T-helper 2 cell treated with Interferon-gamma antibody and Interleukin-4, amounts not matched to agents 5 μg/mL and 100 μg/mL, for 36 hours (primary cell): ENCODE measurements around the gene FAM78B.

ENCODE experiments used
- DNase-seq: peaks from one replicate; pipeline ENCODE4 v3.0.0; 2021; ENCODE audit warnings: low spot score
- H3K27ac Mint-ChIP-seq: one replicate; pipeline ENCODE4 v1.8.0; 2021; ENCODE audit warnings: mild to moderate bottlenecking, mixed read lengths
- H3K27me3 Mint-ChIP-seq: one replicate; pipeline ENCODE4 v1.8.0; 2021; ENCODE audit warnings: low read depth, mixed read lengths
- H3K36me3 Mint-ChIP-seq: one replicate; pipeline ENCODE4 v1.8.0; 2021; ENCODE audit warnings: low read depth, mixed read lengths
- H3K4me1 Mint-ChIP-seq: one replicate; pipeline ENCODE4 v1.8.0; 2021; ENCODE audit warnings: low read depth, mixed read lengths
- H3K4me3 Mint-ChIP-seq: one replicate; pipeline ENCODE4 v1.8.0; 2022; ENCODE audit warnings: mild to moderate bottlenecking, moderate library complexity, mixed read lengths
- H3K9me3 Mint-ChIP-seq: one replicate; pipeline ENCODE4 v1.8.0; 2021; ENCODE audit warnings: mixed read lengths

The FAM78B gene

DNA sequence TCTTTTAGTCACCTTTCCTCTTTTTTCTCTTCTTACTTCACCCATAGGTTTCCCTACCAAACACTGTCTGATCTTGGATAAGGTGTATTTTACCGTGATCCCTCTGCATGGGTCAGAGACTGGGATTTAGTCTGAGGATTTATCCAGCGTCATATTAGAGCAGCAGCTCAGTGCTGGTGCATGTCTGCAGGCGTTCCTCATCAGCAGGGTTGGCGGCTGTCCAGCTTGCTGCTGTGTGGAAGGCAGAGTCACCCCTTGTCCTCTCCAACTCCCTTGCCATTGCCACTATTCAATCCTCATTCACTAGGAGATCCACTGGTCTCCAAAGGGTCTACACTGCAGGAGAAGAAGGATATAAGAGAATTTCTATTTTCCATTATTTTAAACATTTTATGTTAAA lies 7.3 kb upstream of the FAM78B start:
- H3K27ac Mint-ChIP-seq, result no peak overlapping the region
- no peak overlapping the region for H3K4me3 Mint-ChIP-seq
- no peak for DNase-seq
- H3K36me3 Mint-ChIP-seq, result no peaks in the 10 kb centered on the region
- no peaks in the 10 kb centered on the region for H3K9me3 Mint-ChIP-seq
- peaks cover 3% of the 10 kb centered on the region for H3K27me3 Mint-ChIP-seq
- H3K4me1 Mint-ChIP-seq, result peaks cover 10% of the 10 kb centered on the region

DNA sequence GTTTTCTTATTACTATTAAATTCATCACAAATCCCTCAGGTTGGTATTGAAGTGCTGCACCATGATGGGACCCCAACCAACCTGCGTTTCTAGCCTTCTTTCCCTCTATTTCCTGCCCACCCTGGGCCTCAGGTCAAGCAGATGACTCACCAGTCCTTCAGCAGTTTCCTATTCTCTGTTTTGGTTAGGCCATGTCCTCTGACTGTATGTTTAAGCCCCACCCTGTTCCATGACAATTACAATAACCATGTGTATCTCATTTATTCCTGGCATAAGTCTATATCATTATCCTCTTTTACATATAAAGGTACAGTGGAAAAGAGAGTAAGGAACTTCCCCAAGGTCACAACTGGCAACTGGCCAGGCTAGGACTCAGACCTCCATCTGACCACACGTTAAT lies 5.3 kb upstream of the FAM78B start:
- no peak overlapping the region for H3K4me3 Mint-ChIP-seq

DNA sequence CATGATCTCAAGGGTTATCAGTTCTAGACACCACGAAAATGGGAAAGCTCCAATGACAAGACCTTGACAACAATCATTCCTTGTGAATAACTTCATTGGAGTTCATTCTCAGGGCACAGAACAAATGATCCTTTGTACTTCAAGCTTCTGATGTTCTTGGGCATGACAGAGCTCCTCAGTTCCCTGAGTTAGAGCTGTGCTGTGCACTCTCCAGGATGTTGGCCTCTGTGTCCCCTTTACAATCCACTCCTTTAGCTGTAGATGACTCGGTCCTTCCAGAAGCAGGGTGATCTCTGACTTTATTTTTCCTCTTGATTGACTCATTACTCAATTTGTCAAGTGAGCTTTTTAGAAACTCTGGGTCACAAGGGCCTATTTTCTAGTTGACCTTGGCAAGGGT lies 3.9 kb upstream of the FAM78B start:
- H3K27ac Mint-ChIP-seq, result no peak overlapping the region
- no peaks in the 10 kb centered on the region for H3K9me3 Mint-ChIP-seq
- H3K4me1 Mint-ChIP-seq, result peaks cover 19% of the 10 kb centered on the region
- peak; percentile 22 for DNase-seq
- peaks cover 11% of the 10 kb centered on the region for H3K27me3 Mint-ChIP-seq
- H3K36me3 Mint-ChIP-seq, result no peaks in the 10 kb centered on the region
- no peak overlapping the region for H3K4me3 Mint-ChIP-seq

More for the DNA sequence above, 5.3 kb upstream of the FAM78B start:
- peaks cover 20% of the 10 kb centered on the region for H3K4me1 Mint-ChIP-seq
- DNase-seq, result no peak
- no peak overlapping the region for H3K27ac Mint-ChIP-seq
- peaks cover 9% of the 10 kb centered on the region for H3K27me3 Mint-ChIP-seq
- no peaks in the 10 kb centered on the region for H3K9me3 Mint-ChIP-seq
- no peaks in the 10 kb centered on the region for H3K36me3 Mint-ChIP-seq

DNA sequence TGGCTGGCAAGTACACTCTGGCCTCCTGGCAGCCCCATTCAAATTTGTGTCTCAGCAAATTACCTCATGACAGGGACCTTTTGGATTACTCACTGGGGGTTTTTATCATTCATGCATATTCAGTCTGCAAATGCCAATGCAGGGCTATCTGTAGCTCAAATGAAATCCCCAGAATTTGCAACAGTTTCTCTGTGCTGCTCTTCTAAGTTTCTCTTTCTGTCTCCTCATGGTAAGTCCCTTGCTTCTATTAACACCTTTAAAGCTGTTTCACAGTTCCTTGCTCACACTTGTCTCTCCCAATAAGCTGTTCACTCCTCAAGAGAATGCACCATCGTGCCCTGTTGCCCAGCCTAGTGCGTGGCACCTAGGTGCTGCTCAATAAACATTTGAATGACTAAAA lies 3.3 kb upstream of the FAM78B start:
- H3K27ac Mint-ChIP-seq, result no peak overlapping the region
- peak; percentile 15 for DNase-seq
- H3K4me3 Mint-ChIP-seq, result no peak overlapping the region
- no peaks in the 10 kb centered on the region for H3K9me3 Mint-ChIP-seq
- H3K27me3 Mint-ChIP-seq, result peaks cover 18% of the 10 kb centered on the region
- peaks cover 22% of the 10 kb centered on the region for H3K4me1 Mint-ChIP-seq
- no peaks in the 10 kb centered on the region for H3K36me3 Mint-ChIP-seq

DNA sequence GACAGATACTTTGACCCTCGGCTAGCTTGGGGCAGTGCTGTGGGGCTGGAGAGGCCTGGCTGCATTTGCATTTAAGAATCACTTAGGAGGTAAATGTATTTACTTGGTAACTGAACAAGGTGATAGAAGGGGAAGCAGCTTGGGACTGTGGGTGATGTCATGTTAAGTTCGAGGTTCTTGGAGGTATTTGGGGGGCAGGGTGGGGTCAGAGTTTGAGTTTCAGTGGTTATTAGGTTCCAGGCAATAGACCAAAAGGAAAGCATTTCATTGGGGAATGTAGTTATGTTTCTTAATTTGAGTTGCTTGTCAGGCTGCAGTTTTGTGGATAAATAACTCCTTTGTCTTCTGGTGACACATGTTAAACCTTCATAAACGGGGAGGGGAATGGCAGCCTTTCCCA lies 2.4 kb upstream of the FAM78B start:
- no peaks in the 10 kb centered on the region for H3K9me3 Mint-ChIP-seq
- DNase-seq, result no peak
- no peak overlapping the region for H3K4me3 Mint-ChIP-seq
- no peak overlapping the region for H3K27ac Mint-ChIP-seq
- H3K36me3 Mint-ChIP-seq, result no peaks in the 10 kb centered on the region
- H3K4me1 Mint-ChIP-seq, result peaks cover 24% of the 10 kb centered on the region
- H3K27me3 Mint-ChIP-seq, result peaks cover 27% of the 10 kb centered on the region

DNA sequence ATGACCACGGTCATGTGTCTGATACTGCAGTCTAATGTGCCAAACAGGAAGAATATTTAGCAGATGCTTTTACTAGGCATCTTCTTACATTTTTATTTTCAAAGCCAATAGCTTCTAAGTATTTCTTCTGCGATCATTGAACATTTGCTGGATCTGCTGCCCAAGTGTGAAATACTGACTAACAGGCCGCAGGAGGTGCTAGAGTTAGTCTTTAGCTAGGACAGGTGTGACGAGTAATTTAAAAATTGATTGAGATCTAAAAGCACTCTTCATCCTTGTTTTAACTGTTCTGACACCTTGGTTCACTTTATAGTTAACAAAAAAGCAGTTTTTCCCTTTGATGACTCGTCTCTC lies 748 bp upstream of the FAM78B start:
- Mint-ChIP-seq H3K9me3 (no peaks in the 10 kb centered on the region), H3K36me3 (no peaks in the 10 kb centered on the region), H3K27ac (no peak overlapping the region), H3K4me3 (peak overlapping the region; percentile 76), H3K4me1 (peaks cover 24% of the 10 kb centered on the region), H3K27me3 (peaks cover 43% of the 10 kb centered on the region)
- DNase-seq, result no peak

DNA sequence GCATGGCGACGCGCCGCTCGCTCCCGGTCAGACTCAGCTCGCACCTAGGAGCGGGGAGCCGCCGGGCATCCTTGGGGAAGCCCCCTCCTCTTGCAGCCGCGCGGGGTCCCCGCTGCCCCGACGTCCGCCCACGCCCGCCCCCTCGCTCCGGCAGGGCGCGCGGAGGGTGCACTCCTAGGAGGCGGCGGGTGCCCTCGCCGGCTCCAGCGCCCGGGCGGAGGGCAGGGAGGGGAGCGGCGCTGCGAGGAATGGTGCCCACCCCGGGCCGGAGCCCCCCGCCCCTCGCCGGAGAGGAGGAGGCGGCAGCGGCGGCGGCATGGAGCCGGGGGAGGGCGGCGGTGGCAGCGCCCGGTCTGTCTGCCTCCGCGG lies 488 bp downstream of the FAM78B start:
- H3K4me1 Mint-ChIP-seq, result peaks cover 24% of the 10 kb centered on the region
- H3K36me3 Mint-ChIP-seq, result no peaks in the 10 kb centered on the region
- no peak overlapping the region for H3K4me3 Mint-ChIP-seq
- H3K27me3 Mint-ChIP-seq, result peaks cover 54% of the 10 kb centered on the region
- no peak overlapping the region for H3K27ac Mint-ChIP-seq
- peak; percentile 6 for DNase-seq
- H3K9me3 Mint-ChIP-seq, result no peaks in the 10 kb centered on the region

DNA sequence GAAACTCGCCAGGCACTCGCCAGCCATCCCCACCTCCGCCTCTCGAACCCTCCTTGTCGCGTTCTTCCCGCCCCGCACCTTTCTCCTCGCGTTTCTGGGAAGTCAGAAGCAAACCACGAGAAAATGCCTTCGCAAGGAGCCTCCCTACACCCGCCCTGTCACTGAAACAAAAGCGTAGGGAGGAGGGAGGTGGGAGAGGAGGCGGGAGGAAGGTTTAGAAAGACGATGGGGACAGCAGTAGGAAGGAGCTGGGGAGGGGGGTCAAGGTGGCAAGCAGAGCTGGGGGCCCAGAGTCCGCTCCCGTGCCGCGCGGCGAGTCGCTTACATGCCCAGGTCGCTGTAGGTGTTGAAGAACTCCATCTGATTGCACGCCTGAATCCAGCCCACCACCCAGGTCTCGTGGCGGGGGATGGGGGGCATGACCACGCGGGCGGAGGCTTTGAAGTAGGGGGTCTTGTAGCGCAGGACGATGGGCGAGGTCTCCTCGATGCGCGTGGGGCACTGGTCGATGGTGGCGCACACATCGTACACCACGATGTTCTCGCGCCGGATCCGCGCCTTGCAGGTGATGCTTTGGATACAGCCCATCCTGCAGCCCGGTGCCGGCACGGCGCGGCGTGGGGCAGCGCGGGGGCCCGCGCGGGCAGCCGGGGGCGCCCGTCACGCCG lies 1.0 kb downstream of the FAM78B start:
- Mint-ChIP-seq H3K27me3 (peaks cover 55% of the 10 kb centered on the region), H3K4me1 (peaks cover 24% of the 10 kb centered on the region), H3K9me3 (no peaks in the 10 kb centered on the region), H3K27ac (no peak overlapping the region), H3K4me3 (peak overlapping the region; percentile 81), H3K36me3 (no peaks in the 10 kb centered on the region)
- peak; percentile 4 for DNase-seq

DNA sequence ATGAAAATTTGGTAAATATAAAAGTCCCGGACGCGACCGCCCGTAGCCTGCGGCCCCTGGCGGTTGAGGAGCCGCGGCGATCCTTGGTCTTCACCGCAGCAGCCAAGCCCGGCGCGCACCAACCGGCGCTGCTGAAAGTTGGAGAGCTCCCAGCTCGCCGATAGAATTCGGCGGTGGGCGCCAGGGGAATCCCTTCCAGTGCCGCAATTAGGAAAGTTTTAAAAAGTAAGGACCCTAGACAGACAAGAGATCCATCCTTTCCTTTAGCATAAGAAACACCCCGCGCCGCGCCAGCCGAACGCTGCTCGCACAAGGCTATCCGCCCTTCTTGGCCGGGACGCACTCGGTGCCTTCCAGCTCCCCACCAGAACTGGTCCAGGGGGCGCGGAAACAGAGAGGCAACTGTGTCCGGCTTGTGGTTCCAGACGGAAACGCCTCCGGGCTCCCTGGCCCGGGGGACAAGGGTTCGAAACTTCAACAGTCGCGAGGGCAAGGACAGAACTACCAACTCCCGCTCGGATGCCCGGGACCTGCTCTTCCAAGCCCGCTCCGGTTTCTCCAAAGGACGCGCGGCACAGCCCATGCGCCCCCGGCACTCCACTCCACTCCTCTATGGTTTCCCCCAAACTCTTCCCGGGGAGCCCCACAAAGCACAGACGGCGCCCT lies 1.7 kb downstream of the FAM78B start:
- peak overlapping the region; percentile 81 for H3K4me3 Mint-ChIP-seq
- no peaks in the 10 kb centered on the region for H3K36me3 Mint-ChIP-seq
- H3K4me1 Mint-ChIP-seq, result peaks cover 21% of the 10 kb centered on the region
- H3K27me3 Mint-ChIP-seq, result peaks cover 55% of the 10 kb centered on the region
- H3K9me3 Mint-ChIP-seq, result no peaks in the 10 kb centered on the region
- no peak overlapping the region for H3K27ac Mint-ChIP-seq
- DNase-seq, result peak; percentile 17

DNA sequence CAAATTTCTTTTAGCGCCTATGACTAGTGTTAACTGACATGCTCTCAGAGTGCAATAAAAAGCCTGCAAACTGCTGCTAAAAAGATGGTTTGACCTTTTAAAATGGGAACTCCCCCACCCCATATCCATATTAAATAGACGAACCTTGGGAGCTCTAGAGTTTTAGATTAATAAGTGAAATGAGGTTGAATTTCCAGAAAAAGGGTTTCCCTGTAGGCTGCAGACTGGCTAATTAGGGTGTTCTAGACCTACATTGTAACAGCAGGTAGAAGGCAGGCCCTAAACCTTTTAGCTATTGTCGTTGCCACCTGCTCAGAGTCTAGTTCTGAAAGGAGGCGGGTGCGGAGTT lies 2.2 kb downstream of the FAM78B start:
- Mint-ChIP-seq H3K36me3 (no peaks in the 10 kb centered on the region), H3K27ac (no peak overlapping the region), H3K9me3 (no peaks in the 10 kb centered on the region), H3K4me1 (peaks cover 19% of the 10 kb centered on the region), H3K27me3 (peaks cover 55% of the 10 kb centered on the region), H3K4me3 (peak overlapping the region; percentile 81)
- no peak for DNase-seq

DNA sequence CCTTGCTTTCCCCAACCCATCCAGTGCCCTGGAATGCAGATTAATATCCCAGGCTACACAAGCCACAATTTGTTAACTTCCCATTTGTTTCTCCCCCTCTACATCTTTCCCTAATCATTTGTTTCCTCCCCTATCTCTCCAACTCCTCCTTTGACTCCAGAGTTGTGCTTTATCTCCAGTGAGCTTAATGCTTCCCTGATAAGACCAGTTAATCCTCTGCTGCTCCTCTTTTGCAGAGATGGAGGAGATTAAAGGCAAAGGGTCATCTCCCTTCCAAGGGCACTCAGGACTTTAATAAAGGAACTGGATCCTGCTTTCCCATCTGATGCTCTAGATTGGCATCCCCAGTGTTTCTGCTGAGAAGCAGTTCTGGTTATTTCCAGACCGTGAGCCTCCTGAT lies 7.1 kb downstream of the FAM78B start:
- Mint-ChIP-seq H3K27me3 (peaks cover 35% of the 10 kb centered on the region), H3K4me1 (no peaks in the 10 kb centered on the region), H3K36me3 (no peaks in the 10 kb centered on the region), H3K27ac (no peak overlapping the region), H3K4me3 (no peak overlapping the region), H3K9me3 (no peaks in the 10 kb centered on the region)
- DNase-seq, result no peak

DNA sequence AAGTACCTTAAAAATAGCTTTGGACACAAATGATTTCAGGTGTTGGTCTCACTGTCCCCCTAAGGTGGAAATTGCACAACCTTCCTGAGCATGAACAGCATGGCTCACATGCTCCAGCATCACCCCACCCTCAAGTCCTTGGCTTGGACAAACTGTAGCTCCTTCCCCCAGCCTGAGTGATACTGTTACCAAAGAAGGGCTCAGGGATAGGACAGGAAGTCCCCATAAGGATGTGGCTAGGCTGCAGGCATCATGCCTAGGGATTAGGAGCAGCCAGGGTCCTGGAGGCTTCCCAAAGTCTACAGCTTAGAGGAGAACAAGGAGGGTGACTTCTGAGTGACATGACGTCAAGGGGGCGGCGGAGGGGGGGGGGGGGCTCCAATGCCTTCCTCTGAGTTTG lies 10.1 kb downstream of the FAM78B start:
- Mint-ChIP-seq H3K36me3 (no peaks in the 10 kb centered on the region), H3K27me3 (peaks cover 6% of the 10 kb centered on the region), H3K4me3 (no peak overlapping the region), H3K4me1 (no peaks in the 10 kb centered on the region), H3K9me3 (no peaks in the 10 kb centered on the region), H3K27ac (no peak overlapping the region)
- DNase-seq, result no peak

DNA sequence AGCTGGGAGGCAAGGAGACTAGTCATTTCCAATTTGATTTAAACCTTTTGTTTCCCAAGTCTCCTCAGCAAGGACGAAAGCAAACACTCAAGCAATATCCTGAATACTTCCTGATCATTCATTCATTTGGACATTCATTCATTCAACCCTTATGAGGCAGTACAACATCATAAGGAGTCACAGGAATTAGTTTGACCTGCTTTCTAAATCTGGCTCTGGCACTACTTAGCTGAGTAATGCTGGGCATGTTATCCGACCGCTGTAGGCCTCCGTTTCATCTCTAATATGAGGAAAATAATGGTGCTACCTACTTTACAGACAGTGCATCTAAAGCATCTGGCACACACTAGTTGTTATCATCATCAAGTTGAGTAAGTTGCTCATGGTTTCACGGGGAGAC lies 11.7 kb downstream of the FAM78B start:
- Mint-ChIP-seq H3K27me3 (no peaks in the 10 kb centered on the region), H3K9me3 (no peaks in the 10 kb centered on the region), H3K36me3 (no peaks in the 10 kb centered on the region), H3K27ac (no peak overlapping the region), H3K4me3 (no peak overlapping the region), H3K4me1 (no peaks in the 10 kb centered on the region)
- no peak for DNase-seq

DNA sequence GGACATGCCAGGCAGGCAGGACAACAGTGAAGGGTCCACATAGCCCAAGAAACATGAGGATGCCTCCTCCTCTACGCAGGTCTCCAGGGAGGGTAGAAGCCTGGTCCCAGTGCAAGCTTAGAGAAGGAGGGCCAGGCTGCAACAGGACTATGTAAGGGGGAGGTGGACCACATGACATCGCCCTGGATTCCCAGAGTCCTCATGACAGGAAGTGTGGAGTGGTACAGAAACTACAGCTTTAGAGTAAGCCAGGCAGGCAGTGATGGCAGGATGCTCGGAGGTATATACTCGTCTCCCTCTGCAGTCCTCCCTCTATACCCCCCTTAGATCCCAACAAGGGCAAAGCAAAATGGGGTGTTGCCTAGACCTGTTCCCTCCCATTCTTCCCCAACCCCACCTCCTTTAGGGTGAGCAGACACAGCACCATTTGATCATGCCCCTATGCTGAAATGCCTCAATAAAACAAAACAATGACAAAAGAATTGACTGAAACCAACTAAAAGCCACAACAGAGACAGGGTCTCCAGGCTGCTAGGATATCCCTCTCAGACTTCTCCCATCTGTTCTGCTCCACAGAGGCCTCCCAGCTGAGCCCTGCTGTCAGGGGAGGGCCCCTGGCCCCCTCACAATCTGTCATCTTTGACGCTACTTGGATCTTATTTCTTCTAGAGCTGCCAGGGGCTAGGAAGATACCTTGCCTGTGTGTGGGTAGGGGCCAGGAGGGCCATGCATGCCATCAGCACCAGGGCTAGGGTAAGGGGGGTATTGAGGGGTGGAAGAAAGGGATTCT lies 13.1 kb downstream of the FAM78B start:
- no peaks in the 10 kb centered on the region for H3K9me3 Mint-ChIP-seq
- no peak overlapping the region for H3K4me3 Mint-ChIP-seq
- H3K27me3 Mint-ChIP-seq, result no peaks in the 10 kb centered on the region
- no peaks in the 10 kb centered on the region for H3K4me1 Mint-ChIP-seq
- DNase-seq, result no peak
- no peak overlapping the region for H3K27ac Mint-ChIP-seq
- no peaks in the 10 kb centered on the region for H3K36me3 Mint-ChIP-seq
